ENCODE measurements around the gene TEX22.

DNA sequence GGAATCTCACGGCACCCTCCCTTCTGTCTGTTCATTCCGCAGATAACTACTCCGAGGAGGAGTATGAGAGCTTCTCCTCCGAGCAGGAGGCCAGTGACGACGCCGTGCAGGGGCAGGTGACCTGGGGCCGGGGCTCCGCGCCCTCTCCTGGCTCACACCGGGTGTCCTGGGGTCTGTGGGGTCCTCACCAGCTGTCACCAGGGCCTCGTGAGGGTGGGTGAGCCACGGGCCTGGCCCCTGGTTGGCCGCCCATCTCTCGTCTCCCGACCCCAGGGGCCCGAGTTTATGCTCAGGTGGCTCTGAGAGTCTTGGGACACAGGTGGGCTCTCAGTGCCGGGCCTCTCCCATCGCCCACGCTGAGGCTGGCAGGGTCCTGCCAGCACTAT, 30.3 kb upstream of the TEX22 start:
- TF ChIP-seq, protein P1, sequence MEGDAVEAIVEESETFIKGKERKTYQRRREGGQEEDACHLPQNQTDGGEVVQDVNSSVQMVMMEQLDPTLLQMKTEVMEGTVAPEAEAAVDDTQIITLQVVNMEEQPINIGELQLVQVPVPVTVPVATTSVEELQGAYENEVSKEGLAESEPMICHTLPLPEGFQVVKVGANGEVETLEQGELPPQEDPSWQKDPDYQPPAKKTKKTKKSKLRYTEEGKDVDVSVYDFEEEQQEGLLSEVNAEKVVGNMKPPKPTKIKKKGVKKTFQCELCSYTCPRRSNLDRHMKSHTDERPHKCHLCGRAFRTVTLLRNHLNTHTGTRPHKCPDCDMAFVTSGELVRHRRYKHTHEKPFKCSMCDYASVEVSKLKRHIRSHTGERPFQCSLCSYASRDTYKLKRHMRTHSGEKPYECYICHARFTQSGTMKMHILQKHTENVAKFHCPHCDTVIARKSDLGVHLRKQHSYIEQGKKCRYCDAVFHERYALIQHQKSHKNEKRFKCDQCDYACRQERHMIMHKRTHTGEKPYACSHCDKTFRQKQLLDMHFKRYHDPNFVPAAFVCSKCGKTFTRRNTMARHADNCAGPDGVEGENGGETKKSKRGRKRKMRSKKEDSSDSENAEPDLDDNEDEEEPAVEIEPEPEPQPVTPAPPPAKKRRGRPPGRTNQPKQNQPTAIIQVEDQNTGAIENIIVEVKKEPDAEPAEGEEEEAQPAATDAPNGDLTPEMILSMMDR (conservative IDR thresholded peaks at IDR 0.05): no peak
- TF ChIP-seq EZH2 (IDR thresholded peaks at IDR 0.05; ENCODE audit: low read depth): no peak

All from PC-9 (cell line).